Fibroblast of villous mesenchyme (primary cell): ENCODE results near the gene H1-8. TPM values are rescaled to one million over a fixed set of nuclear protein-coding genes. Genes with fewer than 3 reads are reported as not detected.

Source experiments
- DNase-seq: peaks from one replicate; pipeline ENCODE4 v3.0.0-alpha.2; 2010; ENCODE audit warnings: low read depth
- H3K4me3 ChIP-seq: 2 replicates; pipeline ENCODE4 v1.5.1; 2011; ENCODE audit warnings: low read depth, mild to moderate bottlenecking, low read length
- total RNA-seq: library from RNA; depleted of rRNA; stranded (reverse); fragments of >200 nt; gene quantifications from 2 replicates; pipeline ENCODE4 v1.2.3, GENCODE V29; 2012
- TF ChIP-seq, protein P1 (sequence below): IDR thresholded peaks from 2 replicates; pipeline ENCODE4 v1.5.1; 2012; ENCODE audit warnings: low read depth, mild to moderate bottlenecking, low read length; ENCODE audit not compliant: insufficient read depth

The H1-8 gene
- total RNA-seq, 1 donor, result not detected

DNA sequence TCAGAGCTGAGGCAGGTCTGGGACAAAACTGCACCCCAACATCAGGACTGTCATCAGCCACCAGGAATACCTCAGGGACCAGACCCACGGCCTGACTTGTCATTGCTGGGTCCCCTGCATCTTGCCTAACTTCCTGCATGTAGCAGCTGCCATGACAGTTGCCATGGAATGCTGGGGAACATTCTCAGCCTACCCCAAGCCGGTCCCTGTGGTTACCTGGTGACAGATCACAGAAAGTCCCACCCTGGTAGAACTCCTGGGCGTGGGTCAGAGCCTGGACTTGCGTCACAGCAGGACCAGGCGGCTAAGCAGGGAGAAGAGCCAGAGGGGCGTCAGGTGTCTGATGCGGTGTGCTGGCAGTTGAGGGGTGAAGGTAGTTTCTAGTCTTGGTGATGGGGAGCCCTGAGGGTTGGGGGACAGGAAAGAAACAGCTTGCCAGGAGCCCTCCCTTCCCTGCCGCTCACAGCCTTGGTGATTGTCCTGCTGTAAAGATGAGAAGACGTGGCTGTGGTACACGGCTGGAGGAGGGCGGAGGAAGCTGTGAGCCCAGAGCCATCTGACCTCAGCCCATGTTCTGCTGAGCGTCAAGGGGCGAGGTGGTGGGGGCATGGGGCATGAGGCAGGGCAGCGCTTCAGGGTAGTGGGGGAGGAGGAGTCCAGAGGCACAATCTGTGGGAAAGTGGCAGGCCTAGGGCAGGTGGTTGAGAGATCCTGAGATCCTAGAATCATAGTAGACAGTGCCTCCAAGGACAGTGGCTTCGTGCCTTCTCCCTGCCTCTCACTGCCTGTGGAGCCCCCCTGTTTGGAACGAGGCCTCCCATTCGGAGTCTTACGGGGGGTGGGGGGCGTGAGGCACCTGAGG is 5.4 kb downstream of the H1-8 start:
- TF ChIP-seq, protein P1, sequence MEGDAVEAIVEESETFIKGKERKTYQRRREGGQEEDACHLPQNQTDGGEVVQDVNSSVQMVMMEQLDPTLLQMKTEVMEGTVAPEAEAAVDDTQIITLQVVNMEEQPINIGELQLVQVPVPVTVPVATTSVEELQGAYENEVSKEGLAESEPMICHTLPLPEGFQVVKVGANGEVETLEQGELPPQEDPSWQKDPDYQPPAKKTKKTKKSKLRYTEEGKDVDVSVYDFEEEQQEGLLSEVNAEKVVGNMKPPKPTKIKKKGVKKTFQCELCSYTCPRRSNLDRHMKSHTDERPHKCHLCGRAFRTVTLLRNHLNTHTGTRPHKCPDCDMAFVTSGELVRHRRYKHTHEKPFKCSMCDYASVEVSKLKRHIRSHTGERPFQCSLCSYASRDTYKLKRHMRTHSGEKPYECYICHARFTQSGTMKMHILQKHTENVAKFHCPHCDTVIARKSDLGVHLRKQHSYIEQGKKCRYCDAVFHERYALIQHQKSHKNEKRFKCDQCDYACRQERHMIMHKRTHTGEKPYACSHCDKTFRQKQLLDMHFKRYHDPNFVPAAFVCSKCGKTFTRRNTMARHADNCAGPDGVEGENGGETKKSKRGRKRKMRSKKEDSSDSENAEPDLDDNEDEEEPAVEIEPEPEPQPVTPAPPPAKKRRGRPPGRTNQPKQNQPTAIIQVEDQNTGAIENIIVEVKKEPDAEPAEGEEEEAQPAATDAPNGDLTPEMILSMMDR, result no peak
- DNase-seq, result no peak
- H3K4me3 ChIP-seq, result no peak overlapping the region

DNA sequence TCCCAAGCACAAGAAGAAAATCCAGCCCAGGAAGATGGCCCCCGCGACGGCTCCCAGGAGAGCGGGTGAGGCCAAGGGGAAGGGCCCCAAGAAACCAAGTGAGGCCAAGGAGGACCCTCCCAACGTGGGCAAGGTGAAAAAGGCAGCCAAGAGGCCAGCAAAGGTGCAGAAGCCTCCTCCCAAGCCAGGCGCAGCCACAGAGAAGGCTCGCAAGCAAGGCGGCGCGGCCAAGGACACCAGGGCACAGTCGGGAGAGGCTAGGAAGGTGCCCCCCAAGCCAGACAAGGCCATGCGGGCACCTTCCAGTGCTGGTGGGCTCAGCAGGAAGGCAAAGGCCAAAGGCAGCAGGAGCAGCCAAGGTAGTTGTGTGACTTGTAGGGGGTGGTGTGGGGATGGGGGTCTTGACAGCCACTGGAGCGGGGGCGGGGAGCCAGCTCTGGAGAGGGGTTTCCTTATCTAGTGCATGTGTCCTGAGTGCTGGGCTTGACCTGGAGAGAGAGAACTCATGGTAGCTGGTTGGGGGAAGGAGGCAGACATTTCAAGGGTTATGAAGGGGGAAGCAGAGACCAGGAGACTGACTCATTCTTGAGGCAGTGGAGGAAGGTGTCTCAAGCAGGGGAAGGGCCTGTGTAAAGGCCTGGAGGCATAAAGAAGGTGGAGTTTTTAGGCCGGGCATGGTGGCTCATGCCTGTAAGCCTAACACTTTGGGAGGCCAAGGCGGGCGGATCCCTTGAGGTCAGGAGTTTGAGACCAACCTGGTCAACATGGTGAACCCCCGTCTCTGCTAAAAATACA is 6.2 kb downstream of the H1-8 start:
- TF ChIP-seq, protein P1, result no peak
- DNase-seq, result no peak
- H3K4me3 ChIP-seq, result no peak overlapping the region

DNA sequence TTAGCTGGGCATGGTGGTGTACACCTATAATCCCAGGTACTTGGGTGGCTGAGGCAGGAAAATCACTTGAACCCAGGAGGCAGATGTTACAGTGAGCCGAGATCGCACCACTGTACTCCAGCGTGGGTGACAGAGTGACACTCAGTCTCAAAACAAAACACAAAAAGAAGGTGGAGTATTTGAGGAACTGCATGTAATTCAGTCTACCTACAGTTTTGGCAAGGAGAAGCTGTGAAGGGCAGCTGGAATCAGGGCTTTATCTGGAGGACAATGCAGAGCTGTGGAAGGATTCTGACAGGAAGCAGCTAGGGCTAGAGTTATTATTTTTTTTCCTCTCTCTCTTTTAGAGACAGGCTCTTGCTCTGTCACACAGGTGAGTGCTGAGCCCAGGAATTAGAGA is 6.8 kb downstream of the H1-8 start:
- TF ChIP-seq, protein P1, result no peak
- DNase-seq, result no peak
- H3K4me3 ChIP-seq, result no peak overlapping the region

DNA sequence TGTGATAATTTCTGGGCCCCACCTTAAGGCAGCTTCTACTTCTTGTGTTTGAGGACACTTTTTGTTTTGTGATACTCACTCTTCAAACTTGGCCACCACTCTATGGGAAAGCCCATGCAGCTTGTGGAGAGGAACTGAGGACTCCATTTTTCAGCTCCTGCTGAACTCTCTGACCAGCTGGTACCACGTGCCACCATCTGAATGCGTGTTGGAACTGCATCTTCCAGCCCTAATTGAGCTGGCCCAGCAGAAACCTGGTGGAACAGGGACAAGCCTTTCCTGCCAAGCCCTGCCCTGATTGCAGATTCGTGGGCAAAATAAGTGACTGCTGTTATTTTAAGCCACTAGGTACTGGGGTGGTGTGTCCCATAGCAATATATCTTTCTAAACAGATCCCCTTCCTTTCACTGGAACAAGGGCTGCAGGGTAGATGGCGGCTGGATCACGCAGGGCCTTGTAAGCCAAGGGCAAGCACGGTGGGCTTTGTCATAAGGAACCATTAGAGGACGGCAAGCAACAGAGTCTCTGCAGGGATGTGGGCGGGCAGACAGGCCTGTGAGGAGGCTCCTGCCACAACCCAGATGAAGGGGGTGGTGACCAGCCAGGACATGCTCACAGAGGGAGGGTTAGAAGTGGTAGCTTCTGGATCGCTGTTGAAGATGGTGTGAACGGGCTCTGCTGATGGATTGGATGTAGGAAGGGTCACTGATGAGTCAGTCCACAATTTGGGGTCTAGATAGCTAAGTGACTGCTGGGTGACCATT is 9.5 kb downstream of the H1-8 start:
- DNase-seq, result no peak
- no peak overlapping the region for H3K4me3 ChIP-seq
- TF ChIP-seq, protein P1, result no peak

DNA sequence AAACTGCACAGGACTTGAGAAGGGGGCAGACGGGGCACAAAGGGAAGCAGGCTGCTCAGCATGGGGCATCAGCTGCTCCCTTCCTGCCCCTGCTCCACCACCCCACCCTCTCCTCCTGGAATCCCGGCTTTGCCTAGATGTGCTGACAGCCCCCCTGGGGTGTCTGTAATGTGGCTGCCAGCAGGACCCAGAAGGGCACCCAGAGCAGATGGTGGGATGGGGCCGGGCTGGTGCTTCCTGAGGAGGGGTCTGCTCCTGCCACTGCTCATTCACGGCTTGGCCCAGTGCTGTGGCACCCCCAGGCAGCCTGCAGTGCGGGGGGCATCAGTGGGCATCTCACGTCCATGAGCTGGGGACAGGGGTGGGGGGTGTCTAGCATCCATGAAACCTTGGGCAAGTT is 10.2 kb downstream of the H1-8 start:
- TF ChIP-seq, protein P1, result no peak
- no peak for DNase-seq
- H3K4me3 ChIP-seq, result no peak overlapping the region

DNA sequence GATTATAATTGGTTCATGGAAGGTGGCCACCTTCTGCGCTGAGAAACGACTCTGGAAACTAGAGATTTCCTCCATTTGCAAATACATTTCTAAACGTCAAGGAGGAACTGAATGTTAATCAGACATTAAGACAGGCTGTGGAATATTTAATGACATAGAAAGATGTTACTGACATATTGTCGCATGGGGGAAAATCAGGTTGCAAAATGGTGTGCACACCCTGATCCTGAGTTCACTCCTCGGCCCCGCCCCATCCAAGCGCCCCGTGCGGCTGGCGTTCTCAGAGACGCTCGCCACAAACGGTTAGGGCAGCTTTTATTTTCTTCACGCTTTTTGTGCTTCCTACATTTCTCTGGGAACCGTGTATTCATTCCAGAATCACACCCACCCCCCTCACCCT is 10.7 kb downstream of the H1-8 start:
- no peak overlapping the region for H3K4me3 ChIP-seq
- DNase-seq, result no peak
- TF ChIP-seq, protein P1, result no peak
